PC-3 (cell line): ENCODE data around the gene PHF13. TPM values are rescaled to one million over a fixed set of nuclear protein-coding genes. Genes with fewer than 3 reads are reported as not detected.

Source experiments
- ATAC-seq: fragments of 200-7000 bp; cut with Tn5 transposase; 2 replicates; pipeline ENCODE4 v1.9.1; 2020; ENCODE audit warnings: mild to moderate bottlenecking, moderate library complexity
- BruUV-seq: library from RNA; stranded (reverse); fragments of 400-500 nt; replicated peaks from 2 replicates; lab custom pipeline; 2021; lab: Mats Ljungman, UMichigan
- CTCF ChIA-PET: fragments of 300-600 bp; sonication (Branson Sonifier 250); formaldehyde crosslinking; loops from one replicate; lab custom pipeline; 2022; ENCODE audit warnings: antibody characterized with exemption; lab: Charles Lee
- POLR2A ChIA-PET: fragments of 300-600 bp; sonication (Branson Sonifier 250); formaldehyde crosslinking; loops from one replicate; lab custom pipeline; 2022; ENCODE audit warnings: antibody characterized with exemption; ENCODE audit not compliant: unreplicated experiment; lab: Charles Lee
- DNase-seq: peaks from one replicate; pipeline ENCODE4 v3.0.0-alpha.2; 2015
- H2AFZ ChIP-seq: fragments of 300-600 bp; sonication (generic); 2 replicates; pipeline ENCODE4 v1.6.0; 2016; ENCODE audit warnings: antibody characterized with exemption, low read length
- H3F3A ChIP-seq: fragments of 300-600 bp; sonication (generic); one replicate; pipeline ENCODE4 v1.6.0; 2017; ENCODE audit warnings: antibody characterized with exemption, low read length, control low read depth, mild to moderate bottlenecking; ENCODE audit not compliant: unreplicated experiment
- H3K27ac ChIP-seq: fragments of 300-600 bp; sonication (generic); 2 replicates; pipeline ENCODE4 v1.5.1; 2016; ENCODE audit warnings: mild to moderate bottlenecking, low read length
- H3K27me3 ChIP-seq: fragments of 300-600 bp; sonication (generic); 2 replicates; pipeline ENCODE4 v1.6.1; 2016; ENCODE audit warnings: low read length, mixed read lengths
- H3K36me3 ChIP-seq: fragments of 300-600 bp; sonication (generic); 2 replicates; pipeline ENCODE4 v1.6.1; 2016; ENCODE audit warnings: low read depth, mixed run types, low read length, mixed read lengths
- H3K4me1 ChIP-seq: fragments of 300-600 bp; sonication (generic); 2 replicates; pipeline ENCODE4 v1.5.1; 2016; ENCODE audit warnings: low read length; ENCODE audit not compliant: insufficient read depth
- H3K4me2 ChIP-seq: fragments of 300-600 bp; sonication (generic); 2 replicates; pipeline ENCODE4 v1.6.0; 2016; ENCODE audit warnings: low read length
- H3K4me3 ChIP-seq: fragments of 300-600 bp; sonication (generic); 2 replicates; pipeline ENCODE4 v1.5.1; 2016; ENCODE audit warnings: mild to moderate bottlenecking, low read length, mixed read lengths
- H3K79me2 ChIP-seq: fragments of 300-600 bp; sonication (generic); 2 replicates; pipeline ENCODE4 v1.6.1; 2017; ENCODE audit warnings: low read length, mixed read lengths
- H3K9ac ChIP-seq: fragments of 300-600 bp; sonication (generic); 2 replicates; pipeline ENCODE4 v1.6.0; 2016; ENCODE audit warnings: mild to moderate bottlenecking, low read length
- H3K9me2 ChIP-seq: fragments of 300-600 bp; sonication (generic); replicated peaks from 2 replicates; pipeline ENCODE4 v1.6.1; 2016; ENCODE audit warnings: mixed run types, low read length, mixed read lengths
- H3K9me3 ChIP-seq: fragments of 300-600 bp; sonication (generic); 2 replicates; pipeline ENCODE4 v1.6.1; 2016; ENCODE audit warnings: low read length, mixed read lengths
- H4K20me1 ChIP-seq: fragments of 300-600 bp; sonication (generic); 2 replicates; pipeline ENCODE4 v1.6.1; 2016; ENCODE audit warnings: low read length, mixed read lengths
- EZH2 ChIP-seq: fragments of 300-600 bp; sonication (generic); IDR thresholded peaks from one replicate; pipeline ENCODE4 v1.6.1; 2017; ENCODE audit warnings: antibody characterized with exemption, mild to moderate bottlenecking, low read length; ENCODE audit not compliant: unreplicated experiment
- EZH2phosphoT487 ChIP-seq: fragments of 300-600 bp; sonication (generic); IDR thresholded peaks from 2 replicates; pipeline ENCODE4 v1.6.1; 2018; ENCODE audit warnings: mild to moderate bottlenecking, antibody characterized with exemption, low read length, borderline replicate concordance
- intact Hi-C: fragments of 100-400 bp; cut with micrococcal nuclease; formaldehyde crosslinking; loops from 2 replicates; pipeline ENCODE4 v1.9.0; 2023
- total RNA-seq: library from RNA; depleted of rRNA; stranded (reverse); fragments of >200 nt; gene quantifications from 2 replicates; pipeline ENCODE4 v1.2.3, GENCODE V29; 2014
- TF ChIP-seq, protein P1 (sequence below): fragments of 300-600 bp; sonication (generic); conservative IDR thresholded peaks from 2 replicates; pipeline ENCODE4 v1.5.1; 2017; ENCODE audit warnings: antibody characterized with exemption, low read depth, mild to moderate bottlenecking, low read length

The PHF13 gene
- total RNA-seq, 1 experiment from 2014 or later = 13.2 TPM

GRCh38 chr1:6582370-6582769 is 31.2 kb upstream of the PHF13 start:
- Histone ChIP-seq H2AFZ (no peak overlapping the region), H3K27me3 (no peaks in the 10 kb centered on the region), H3K9ac (no peak overlapping the region), H3F3A (no peaks in the 10 kb centered on the region), H3K9me3 (no peaks in the 10 kb centered on the region), H3K9me2 (no peaks in the 10 kb centered on the region), H3K79me2 (peaks cover 35% of the 10 kb centered on the region), H3K4me1 (peaks cover 28% of the 10 kb centered on the region), H3K4me3 (peak overlapping the region; percentile 92; the same call in 1 of the 2 replicates), H3K4me2 (peak overlapping the region; percentile 89), H3K36me3 (no peaks in the 10 kb centered on the region), H4K20me1 (no peaks in the 10 kb centered on the region), H3K27ac (no peak overlapping the region)
- TF ChIP-seq, protein P1, sequence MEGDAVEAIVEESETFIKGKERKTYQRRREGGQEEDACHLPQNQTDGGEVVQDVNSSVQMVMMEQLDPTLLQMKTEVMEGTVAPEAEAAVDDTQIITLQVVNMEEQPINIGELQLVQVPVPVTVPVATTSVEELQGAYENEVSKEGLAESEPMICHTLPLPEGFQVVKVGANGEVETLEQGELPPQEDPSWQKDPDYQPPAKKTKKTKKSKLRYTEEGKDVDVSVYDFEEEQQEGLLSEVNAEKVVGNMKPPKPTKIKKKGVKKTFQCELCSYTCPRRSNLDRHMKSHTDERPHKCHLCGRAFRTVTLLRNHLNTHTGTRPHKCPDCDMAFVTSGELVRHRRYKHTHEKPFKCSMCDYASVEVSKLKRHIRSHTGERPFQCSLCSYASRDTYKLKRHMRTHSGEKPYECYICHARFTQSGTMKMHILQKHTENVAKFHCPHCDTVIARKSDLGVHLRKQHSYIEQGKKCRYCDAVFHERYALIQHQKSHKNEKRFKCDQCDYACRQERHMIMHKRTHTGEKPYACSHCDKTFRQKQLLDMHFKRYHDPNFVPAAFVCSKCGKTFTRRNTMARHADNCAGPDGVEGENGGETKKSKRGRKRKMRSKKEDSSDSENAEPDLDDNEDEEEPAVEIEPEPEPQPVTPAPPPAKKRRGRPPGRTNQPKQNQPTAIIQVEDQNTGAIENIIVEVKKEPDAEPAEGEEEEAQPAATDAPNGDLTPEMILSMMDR = no peak
- TF ChIP-seq EZH2phosphoT487 (no peak), EZH2 (no peak)
- ChIA-PET POLR2A (no interaction called here), CTCF (interaction anchor here (0.6 kb wide), 1 partner anchor 18 kb away, joined by 3 read pairs; no protein-coding TSS in a partner anchor)
- DNase-seq (no peak), ATAC-seq (no peak)
- intact Hi-C loops = no loop called here
- no TSS peak for BruUV-seq

GRCh38 chr1:6584126-6585080 is 29.1 kb upstream of the PHF13 start:
- Histone ChIP-seq H3K27me3 (no peaks in the 10 kb centered on the region), H3K36me3 (peaks cover 11% of the 10 kb centered on the region; the same call in 1 of the 2 replicates), H3K9me2 (no peaks in the 10 kb centered on the region), H3K4me2 (no peak overlapping the region), H3K9me3 (no peaks in the 10 kb centered on the region), H3K9ac (no peak overlapping the region), H2AFZ (no peak overlapping the region), H4K20me1 (no peaks in the 10 kb centered on the region), H3K4me1 (peaks cover 33% of the 10 kb centered on the region), H3K79me2 (peaks cover 35% of the 10 kb centered on the region), H3K27ac (no peak overlapping the region), H3F3A (no peaks in the 10 kb centered on the region), H3K4me3 (no peak overlapping the region)
- intact Hi-C loops = no loop called here
- CTCF ChIA-PET = no interaction called here
- no TSS peak for BruUV-seq
- POLR2A ChIA-PET = no interaction called here
- no peak for ATAC-seq
- TF ChIP-seq, protein P1 = peak; percentile 30; the same call in 1 of the 2 replicates
- TF ChIP-seq EZH2phosphoT487 = no peak
- no peak for DNase-seq
